ENCODE measurements around the gene LRCOL1.

DNA sequence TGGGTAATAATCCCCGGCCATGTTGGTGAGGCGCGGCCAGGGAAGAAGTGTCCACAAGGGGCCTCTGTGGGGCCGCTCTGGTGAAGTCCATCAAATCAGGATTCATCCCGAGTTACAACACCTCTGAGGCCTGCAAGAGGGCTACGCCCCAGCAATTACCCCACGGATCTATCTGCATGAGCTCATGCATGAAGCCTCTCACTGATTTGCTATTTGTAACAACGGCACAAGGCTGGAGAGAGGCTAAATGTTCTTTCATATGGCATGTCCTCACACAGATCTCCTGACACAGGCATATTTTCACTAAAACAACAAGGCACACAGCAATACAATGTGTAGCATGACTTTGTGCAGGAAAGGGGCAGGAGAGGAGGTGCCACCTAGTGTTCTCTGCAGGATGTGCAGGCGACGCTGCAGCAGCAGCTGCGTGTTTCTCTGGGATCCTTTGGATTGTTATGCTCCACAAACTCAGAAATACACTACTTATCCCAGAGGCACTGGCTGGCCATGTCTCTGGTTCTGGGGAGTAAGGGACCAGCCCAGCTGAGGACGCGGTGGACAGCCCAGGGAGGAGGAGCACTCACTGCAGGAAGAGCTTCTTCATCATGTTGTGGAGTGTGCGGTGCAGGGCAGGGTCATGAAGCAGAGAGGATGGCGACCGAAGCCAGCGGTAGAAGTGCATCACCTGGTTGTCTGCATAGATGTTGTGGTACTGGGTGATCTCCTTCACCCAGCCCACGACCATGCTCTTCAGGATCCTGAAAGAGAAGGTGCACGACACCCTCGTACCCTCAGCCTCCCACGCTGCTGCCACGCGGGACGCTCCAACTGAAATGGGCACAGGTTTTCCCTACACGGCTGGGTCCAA lies 28.4 kb upstream of the LRCOL1 start:
- TF ChIP-seq, protein P1, sequence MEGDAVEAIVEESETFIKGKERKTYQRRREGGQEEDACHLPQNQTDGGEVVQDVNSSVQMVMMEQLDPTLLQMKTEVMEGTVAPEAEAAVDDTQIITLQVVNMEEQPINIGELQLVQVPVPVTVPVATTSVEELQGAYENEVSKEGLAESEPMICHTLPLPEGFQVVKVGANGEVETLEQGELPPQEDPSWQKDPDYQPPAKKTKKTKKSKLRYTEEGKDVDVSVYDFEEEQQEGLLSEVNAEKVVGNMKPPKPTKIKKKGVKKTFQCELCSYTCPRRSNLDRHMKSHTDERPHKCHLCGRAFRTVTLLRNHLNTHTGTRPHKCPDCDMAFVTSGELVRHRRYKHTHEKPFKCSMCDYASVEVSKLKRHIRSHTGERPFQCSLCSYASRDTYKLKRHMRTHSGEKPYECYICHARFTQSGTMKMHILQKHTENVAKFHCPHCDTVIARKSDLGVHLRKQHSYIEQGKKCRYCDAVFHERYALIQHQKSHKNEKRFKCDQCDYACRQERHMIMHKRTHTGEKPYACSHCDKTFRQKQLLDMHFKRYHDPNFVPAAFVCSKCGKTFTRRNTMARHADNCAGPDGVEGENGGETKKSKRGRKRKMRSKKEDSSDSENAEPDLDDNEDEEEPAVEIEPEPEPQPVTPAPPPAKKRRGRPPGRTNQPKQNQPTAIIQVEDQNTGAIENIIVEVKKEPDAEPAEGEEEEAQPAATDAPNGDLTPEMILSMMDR (IDR thresholded peaks at IDR 0.05; ENCODE audit: insufficient read depth, low read length, poor library complexity, severe bottlenecking), result peak; percentile 46
- TF ChIP-seq EZH2phosphoT487 (conservative IDR thresholded peaks at IDR 0.05; ENCODE audit: low read length), result no peak
